COLO829 (cell line): ENCODE results near the gene TMEM260.
"Not testable (repeated sequence)": the region's sequence is repeated elsewhere in the genome, so short reads cannot be mapped to it uniquely, and the experiment has no call there.

Source experiments
- DNase-seq: peaks from one replicate; pipeline ENCODE4 v3.0.0; 2012; ENCODE audit warnings: low spot score

The TMEM260 gene

DNA sequence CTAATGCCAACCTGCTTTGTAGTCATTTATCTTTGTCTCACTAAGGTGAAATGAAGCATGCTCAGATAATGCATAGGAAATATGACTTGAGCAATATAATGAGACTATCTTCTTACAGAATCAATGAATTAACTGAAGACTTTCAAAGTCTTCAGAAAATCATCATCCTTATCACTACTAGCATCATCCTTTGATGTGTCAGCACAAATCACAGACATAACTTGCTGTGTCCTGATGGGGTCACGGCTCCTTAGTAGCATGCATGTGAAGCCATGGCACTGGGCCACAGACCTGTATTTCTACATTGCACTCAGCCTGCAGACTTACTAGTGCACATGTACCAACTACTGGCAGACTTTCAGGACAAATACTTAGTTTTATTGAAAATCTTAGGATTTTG lies 18.9 kb downstream of the TMEM260 start:
- no peak for DNase-seq

GRCh38 chr14:56603648-56604047 lies 24.1 kb downstream of the TMEM260 start:
- no peak for DNase-seq

DNA sequence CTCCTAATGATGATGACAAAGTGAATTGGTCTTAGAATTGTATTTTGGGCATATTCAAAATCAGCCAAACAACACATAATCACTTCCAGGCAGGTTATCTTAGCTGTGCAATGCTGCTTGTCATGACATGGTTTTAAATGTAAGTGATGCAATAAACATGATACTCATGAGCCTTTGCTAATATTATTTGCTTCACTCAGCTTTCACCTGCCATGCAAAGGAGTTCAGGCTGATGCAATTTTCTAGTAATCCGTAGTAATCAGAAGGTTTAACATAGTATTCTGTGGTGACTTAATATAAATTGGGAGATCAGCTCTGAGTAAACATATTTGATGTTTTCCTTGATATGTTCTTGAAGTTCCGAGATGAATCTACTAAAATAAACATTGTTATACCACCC lies 29.1 kb downstream of the TMEM260 start:
- no peak for DNase-seq

DNA sequence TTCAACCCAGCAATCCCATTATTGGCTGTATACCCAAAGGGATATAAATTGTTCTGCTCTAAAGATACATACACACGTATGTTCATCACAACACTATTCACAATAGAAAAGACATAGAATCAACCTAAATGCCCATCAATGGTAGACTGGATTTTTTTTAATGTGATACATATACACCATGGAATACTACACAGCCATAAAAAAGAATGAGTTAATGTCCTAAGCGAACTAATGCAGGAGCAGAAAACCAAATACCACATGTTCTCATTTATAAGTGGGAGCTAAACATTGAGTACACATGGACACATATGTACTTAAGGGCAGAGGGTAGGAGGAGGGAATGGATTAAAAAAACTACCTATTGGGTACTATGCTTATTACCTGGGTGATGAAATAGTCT lies 32.1 kb downstream of the TMEM260 start:
- not testable (repeated sequence) for DNase-seq

DNA sequence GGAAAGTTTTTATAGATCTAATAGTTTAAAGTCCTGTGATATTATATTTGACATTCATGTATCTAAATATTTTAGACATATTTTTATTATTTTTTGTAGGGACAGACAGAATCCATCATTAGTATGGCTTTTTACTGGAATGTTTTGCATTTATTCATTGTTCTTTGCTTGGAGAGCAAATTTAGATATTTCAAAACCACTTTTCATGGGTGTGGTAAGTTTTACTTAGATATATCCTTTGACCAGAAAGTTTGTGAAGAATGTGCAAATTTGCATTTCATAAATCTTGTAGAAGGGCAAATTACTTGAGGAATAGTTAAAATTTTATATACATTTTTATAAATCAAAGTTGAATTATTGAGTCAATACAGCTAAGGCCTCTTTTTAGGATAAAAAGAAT lies 37.5 kb downstream of the TMEM260 start:
- no peak for DNase-seq

DNA sequence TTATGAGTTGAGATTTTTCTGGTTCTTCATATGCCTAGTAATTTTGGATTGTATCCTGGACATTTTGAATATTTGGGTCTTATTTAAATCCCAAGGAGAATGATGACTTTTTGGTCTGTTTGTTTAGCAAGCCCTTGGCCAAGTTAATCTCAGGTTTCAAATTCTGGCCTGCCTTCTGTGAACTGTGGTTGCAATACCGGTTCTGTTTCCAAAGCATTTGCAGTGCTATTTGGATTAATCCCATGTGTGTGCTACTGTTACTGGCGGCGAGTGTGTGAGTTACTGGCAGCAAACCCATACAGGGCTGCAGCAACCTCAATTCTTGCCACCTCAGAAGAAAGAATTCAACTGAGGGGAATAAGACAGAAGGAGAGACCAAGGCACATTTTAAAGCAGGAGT lies 51.1 kb downstream of the TMEM260 start:
- no peak for DNase-seq

- DNase-seq: no peak
Observed at GRCh38 chr14:56632195-56632594, 52.6 kb downstream of the TMEM260 start.

DNA sequence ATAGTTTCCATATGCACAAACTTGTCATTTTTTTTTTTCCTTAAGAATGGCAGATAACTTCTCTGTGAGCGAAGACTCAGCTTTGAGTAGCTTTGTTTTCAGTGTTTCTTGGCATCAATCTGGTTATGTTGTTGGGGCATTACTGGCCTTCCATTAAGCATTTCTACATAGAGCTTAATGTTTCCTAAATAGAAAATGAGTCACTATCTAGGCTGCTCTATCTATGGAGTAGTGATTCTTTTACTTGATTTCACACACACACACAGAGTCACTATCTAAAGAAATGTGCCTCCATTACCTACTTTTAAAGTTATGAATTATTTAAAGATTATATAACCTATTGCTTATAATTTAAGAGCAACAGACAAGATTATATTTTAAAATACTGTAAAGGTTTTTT lies 53.9 kb downstream of the TMEM260 start:
- DNase-seq: no peak

DNA sequence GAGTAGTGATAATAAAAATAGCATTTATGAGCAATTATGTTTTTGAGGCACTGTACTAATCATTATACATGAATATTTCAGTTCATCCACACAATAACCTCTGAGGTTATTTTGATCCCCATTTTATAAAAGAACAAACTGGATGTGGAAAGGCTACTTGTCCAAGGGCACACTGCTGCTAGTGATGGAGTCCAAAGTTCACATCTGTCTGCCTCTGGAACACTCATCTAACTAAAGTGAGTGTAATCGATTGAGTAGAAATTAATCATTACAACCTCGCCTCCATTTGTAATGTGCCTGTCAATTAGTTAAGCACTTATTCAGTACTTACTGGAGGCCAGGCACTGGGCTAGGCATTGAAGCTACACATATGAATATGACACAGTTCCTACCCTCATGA lies 55.4 kb downstream of the TMEM260 start:
- DNase-seq: no peak

- no peak for DNase-seq
Observed at GRCh38 chr14:56647493-56647892, 67.9 kb downstream of the TMEM260 start.

DNA sequence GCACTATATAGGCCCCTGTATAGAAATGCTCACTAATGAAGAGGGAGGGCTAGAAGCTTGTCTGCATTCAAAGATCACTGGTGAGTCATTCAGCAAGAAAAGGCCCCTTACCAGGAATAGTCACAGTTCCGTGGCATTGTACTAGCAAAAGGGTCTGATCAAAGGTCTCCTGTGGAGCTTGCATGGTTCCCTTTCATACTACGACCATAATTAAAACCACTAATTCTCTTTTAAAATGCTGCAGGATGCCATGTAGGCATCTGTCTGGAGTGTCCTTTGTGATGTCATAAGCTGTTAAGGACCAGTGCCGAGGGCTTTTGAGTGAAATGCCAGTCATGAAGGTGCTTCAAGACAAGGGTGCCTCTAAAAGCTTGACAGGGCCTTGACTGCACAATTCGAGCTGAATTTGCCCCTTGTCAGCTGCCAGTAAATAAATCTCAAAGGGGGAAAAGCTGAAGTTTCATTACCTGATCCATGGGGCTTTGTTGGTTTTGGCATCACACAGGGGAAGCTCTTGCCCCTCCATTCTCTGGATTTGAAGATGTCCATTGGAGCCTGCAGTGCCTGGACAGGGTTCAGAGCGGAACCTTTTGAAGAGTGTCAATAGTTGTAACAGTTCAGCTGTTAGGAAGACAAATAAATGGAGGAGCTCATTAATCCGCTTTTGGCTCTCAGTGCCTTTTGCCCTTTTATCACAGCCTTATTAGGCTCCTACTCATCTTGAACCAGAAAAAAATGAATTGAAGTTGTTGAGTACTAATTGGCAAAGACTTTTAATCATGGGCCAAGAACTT lies 69.1 kb downstream of the TMEM260 start:
- no peak for DNase-seq

GRCh38 chr14:56649382-56649781 lies 69.8 kb downstream of the TMEM260 start:
- no peak for DNase-seq

DNA sequence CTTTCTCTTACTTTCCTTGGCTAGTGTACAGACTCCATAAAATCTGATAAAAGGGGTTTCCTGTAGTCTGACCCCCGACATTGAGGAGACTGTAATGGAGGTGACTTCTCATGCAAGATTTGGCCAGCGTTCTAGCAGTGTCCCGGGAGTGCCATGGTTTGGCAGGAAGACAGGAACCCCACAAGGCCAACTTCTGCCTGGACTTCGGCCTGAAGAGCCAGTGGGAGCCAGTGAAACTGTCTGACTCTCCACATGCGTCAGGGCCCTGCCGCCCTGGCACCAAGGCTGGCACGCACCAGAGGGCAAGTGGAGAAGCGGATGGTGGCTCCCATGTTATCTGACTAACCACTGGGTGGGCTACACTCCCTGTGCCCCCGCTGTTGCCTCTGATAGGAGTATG lies 70.5 kb downstream of the TMEM260 start:
- no peak for DNase-seq

- no peak for DNase-seq
Observed at GRCh38 chr14:56650979-56651378, 71.4 kb downstream of the TMEM260 start.

DNA sequence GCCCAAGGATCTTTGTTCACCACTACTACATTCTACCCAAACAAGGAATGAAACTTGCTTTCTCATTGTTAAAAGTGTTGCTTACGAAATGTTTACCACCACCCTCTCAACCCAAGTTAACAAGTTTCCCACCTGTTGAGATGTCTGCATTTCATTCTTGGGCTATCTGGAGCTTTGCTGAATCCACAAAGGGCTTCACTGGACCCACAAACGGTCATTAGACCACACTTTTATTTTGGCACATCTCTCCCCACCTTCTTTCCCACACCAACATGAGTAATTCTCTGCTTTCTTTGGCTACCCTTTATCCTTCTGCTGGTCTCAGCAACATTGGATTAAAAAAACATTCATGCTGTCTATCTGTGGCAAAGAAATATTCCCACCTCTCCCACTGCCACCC lies 78.0 kb downstream of the TMEM260 start:
- DNase-seq: no peak

DNA sequence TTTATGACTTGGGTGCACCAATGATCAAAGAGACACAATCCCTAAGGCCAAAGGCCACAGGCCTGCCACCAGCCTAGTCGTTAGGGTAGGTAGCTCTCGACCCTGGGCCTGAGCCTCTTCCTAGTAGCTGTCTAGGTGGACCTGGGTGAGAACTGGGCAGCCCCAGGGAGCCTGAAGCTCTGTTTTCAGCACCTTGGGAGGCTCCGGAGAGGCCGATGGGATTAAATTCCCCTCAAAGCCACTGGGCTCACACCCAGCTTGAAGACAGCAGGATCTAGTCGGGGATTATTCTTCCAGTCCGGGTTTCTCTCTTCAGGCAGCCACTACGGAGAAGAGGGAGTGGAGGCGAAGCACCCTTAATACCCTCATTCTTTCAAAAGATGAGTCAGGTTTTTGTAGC lies 79.8 kb downstream of the TMEM260 start:
- DNase-seq: no peak

- peak; percentile 76 for DNase-seq
Observed at GRCh38 chr14:56659964-56660551, 80.5 kb downstream of the TMEM260 start.

GRCh38 chr14:56660677-56661389 lies 81.2 kb downstream of the TMEM260 start:
- DNase-seq: no peak

GRCh38 chr14:56661478-56661877 lies 81.9 kb downstream of the TMEM260 start:
- peak; percentile 19 for DNase-seq

- DNase-seq: no peak
Observed at GRCh38 chr14:56664811-56665421, 85.3 kb downstream of the TMEM260 start.

GRCh38 chr14:56666294-56666693 lies 86.7 kb downstream of the TMEM260 start:
- DNase-seq: no peak

- DNase-seq: no peak
Observed at GRCh38 chr14:56666716-56667115, 87.1 kb downstream of the TMEM260 start.

- not testable (repeated sequence) for DNase-seq
Observed at GRCh38 chr14:56667290-56667689, 87.7 kb downstream of the TMEM260 start.
